B cell (primary cell): ENCODE results near the gene PKP2. TPM values are rescaled to one million over a fixed set of nuclear protein-coding genes. Genes with fewer than 3 reads are reported as not detected.
A peak's percentile ranks its signal among the peaks of the same experiment; 100 is the strongest.

Source experiments
- ATAC-seq: fragments of 200-7000 bp; cut with Tn5 transposase; one replicate; pipeline ENCODE4 v1.10.0; 2021; ENCODE audit warnings: low read depth, mild to moderate bottlenecking, moderate number of reproducible peaks, moderate library complexity
- CTCF ChIA-PET: fragments of 350-600 bp; sonication (Branson Sonifier 250); formaldehyde crosslinking; loops from one replicate; lab custom pipeline; 2021; ENCODE audit warnings: antibody characterized with exemption, inconsistent platforms; lab: Charles Lee
- POLR2A ChIA-PET: fragments of 350-600 bp; sonication (Branson Sonifier 250); formaldehyde crosslinking; loops from one replicate; lab custom pipeline; 2021; ENCODE audit warnings: antibody characterized with exemption; lab: Charles Lee
- DNase-seq: peaks from one replicate; pipeline ENCODE4 v3.0.0; 2013
- H2AFZ ChIP-seq: 2 replicates; pipeline ENCODE4 v1.6.1; 2012; ENCODE audit warnings: mild to moderate bottlenecking, low read depth, low read length; ENCODE audit not compliant: insufficient read depth, poor library complexity, severe bottlenecking
- H3K27ac ChIP-seq, 2 donors: 1 replicate in 1 of 2; 2 replicates in 1 of 2; pipeline ENCODE4 v1.5.1; 2012 to 2013; ENCODE audit warnings: low read length in 2 of 2, mild to moderate bottlenecking in 2 of 2, moderate library complexity in 1 of 2
- H3K27me3 ChIP-seq, 4 experiments: fragments of 200-600 bp in 1 of 4; sonication (generic) in 1 of 4; replicated peaks in 1 of 4; 1 replicate in 2 of 4; 2 replicates in 2 of 4; pipeline versions ENCODE4 v1.6.1 to v1.7.0; 2013 to 2016; ENCODE audit warnings: low read length in 3 of 4, mild to moderate bottlenecking in 2 of 4, mixed read lengths in 1 of 4, moderate library complexity in 1 of 4; ENCODE audit not compliant: insufficient read depth in 4 of 4, control insufficient read depth in 3 of 4; ENCODE audit errors: control extremely low read depth in 1 of 4
- H3K36me3 ChIP-seq, 2 experiments: replicated peaks in 1 of 2; 1 replicate in 1 of 2; 2 replicates in 1 of 2; pipeline versions ENCODE4 v1.6.1 to v1.7.1; 2013; ENCODE audit warnings: low read length in 1 of 2; ENCODE audit not compliant: insufficient read depth in 2 of 2, control insufficient read depth in 1 of 2; ENCODE audit errors: control extremely low read depth in 1 of 2, extremely low read depth in 1 of 2
- H3K4me1 ChIP-seq, 2 donors: fragments of 200-600 bp in 1 of 2; sonication (generic) in 1 of 2; 1 replicate in 1 of 2; 2 replicates in 1 of 2; pipeline versions ENCODE4 v1.5.1 to v1.6.1; 2013 to 2017; ENCODE audit warnings: low read length in 2 of 2; ENCODE audit not compliant: control insufficient read depth in 2 of 2, insufficient read depth in 2 of 2
- H3K4me2 ChIP-seq: replicated peaks from 2 replicates; pipeline ENCODE3; 2012; ENCODE audit warnings: mild to moderate bottlenecking, low read depth, low read length; ENCODE audit not compliant: poor library complexity, severe bottlenecking
- H3K4me3 ChIP-seq, 5 experiments: fragments of 200-600 bp in 1 of 5; sonication (generic) in 1 of 5; 1 replicate in 3 of 5; 2 replicates in 2 of 5; pipeline versions ENCODE4 v1.5.1 to v1.7.0; 2011 to 2016; ENCODE audit warnings: low read length in 4 of 5, mild to moderate bottlenecking in 4 of 5, low read depth in 2 of 5, control low read depth in 1 of 5, moderate library complexity in 1 of 5; ENCODE audit not compliant: insufficient read depth in 1 of 5; ENCODE audit errors: control extremely low read depth in 1 of 5, extremely low read depth in 1 of 5
- H3K79me2 ChIP-seq: fragments of 200-600 bp; sonication (generic); one replicate; pipeline ENCODE4 v1.6.0; 2016; ENCODE audit warnings: low read length; ENCODE audit not compliant: control insufficient read depth, insufficient read depth
- H3K9ac ChIP-seq: fragments of 200-600 bp; sonication (generic); 2 replicates; pipeline ENCODE4 v1.6.1; 2017; ENCODE audit warnings: mild to moderate bottlenecking, low read length, moderate library complexity
- H3K9me3 ChIP-seq, 3 donors: one replicate each; pipeline versions ENCODE4 v1.6.1 to v1.7.1; 2013; ENCODE audit warnings: low read length in 2 of 3; ENCODE audit not compliant: control insufficient read depth in 2 of 3, insufficient read depth in 1 of 3; ENCODE audit errors: control extremely low read depth in 1 of 3
- H4K20me1 ChIP-seq: 2 replicates; pipeline ENCODE4 v1.6.0; 2012; ENCODE audit warnings: mild to moderate bottlenecking, low read length; ENCODE audit not compliant: insufficient read depth, control insufficient read depth, poor library complexity, severe bottlenecking
- H3K27ac Mint-ChIP-seq: one replicate; pipeline ENCODE4 v1.8.0; 2021; ENCODE audit warnings: mixed read lengths
- H3K27me3 Mint-ChIP-seq: one replicate; pipeline ENCODE4 v1.8.0; 2021; ENCODE audit warnings: mixed read lengths
- H3K4me1 Mint-ChIP-seq: one replicate; pipeline ENCODE4 v1.8.0; 2021; ENCODE audit warnings: mixed read lengths
- H3K4me3 Mint-ChIP-seq: one replicate; pipeline ENCODE4 v1.8.0; 2021; ENCODE audit warnings: mixed read lengths
- H3K9me3 Mint-ChIP-seq: one replicate; pipeline ENCODE4 v1.8.0; 2022; ENCODE audit warnings: mixed read lengths; ENCODE audit not compliant: insufficient read depth
- CTCF ChIP-seq: fragments of 200-600 bp; IDR thresholded peaks from one replicate; pipeline ENCODE4 v1.8.0; 2022; ENCODE audit warnings: antibody characterized with exemption, mild to moderate bottlenecking
- EZH2 ChIP-seq: IDR thresholded peaks from 2 replicates; pipeline ENCODE4 v1.6.1; 2012; ENCODE audit warnings: borderline replicate concordance, low read depth, mild to moderate bottlenecking, moderate library complexity, low read length; ENCODE audit not compliant: insufficient read depth, poor library complexity, severe bottlenecking
- WGBS: methylation state at CpG from one replicate; pipeline ENCODE4 v1.1.5; 2013; ENCODE audit warnings: missing lambda C conversion rate; ENCODE audit not compliant: insufficient coverage; 5-methylcytosine and 5-hydroxymethylcytosine counted together
- intact Hi-C: fragments of 100-400 bp; cut with micrococcal nuclease; formaldehyde crosslinking; loops from one replicate; pipeline ENCODE4 v1.10.0; 2022
- polyA plus RNA-seq: library from polyadenylated mRNA; depleted of rRNA; stranded (reverse); fragments of >200 nt; gene quantifications from 2 replicates; pipeline ENCODE4 v1.2.3, GENCODE V29; 2012
- total RNA-seq, 2 donors: library from RNA; stranded (reverse); fragments of 120-200 nt in 1 of 2; gene quantifications; 1 replicate in 1 of 2; 2 replicates in 1 of 2; pipeline versions ENCODE4 v1.2.3 to v1.2.4, GENCODE V29; 2013 to 2022

The PKP2 gene
- total and polyA plus RNA-seq, 2 donors (not counting 1 experiment from before 2014, with no cell fraction given), result not detected

DNA sequence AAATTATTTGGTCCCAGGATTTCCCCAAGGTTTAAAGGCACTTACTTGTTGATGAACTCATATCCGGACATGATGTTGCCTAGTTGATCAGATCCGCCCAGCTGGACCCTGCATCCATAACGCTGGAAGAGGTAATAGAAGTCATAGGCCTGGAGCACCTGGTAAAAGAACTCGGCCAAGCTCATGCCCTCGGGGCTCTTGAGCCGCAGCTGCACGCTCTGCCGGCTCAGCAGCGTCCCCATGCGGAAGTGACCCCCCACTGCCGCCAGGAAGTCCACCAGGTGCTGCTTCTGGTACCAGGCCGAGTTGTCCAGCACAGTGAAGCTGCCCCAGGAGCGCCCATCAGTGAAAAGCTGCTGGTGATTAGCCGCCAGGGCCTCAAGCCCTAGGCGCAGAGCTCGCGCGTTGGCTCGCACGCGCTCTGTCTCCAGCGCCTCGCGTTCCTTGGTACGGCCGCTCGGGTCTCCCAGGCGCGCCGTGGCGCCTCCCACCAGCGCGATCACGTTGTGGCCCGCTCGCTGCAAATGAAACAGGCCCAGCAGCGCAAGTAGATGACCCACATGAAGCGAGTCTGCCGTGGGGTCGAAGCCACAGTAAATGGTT, 141.4 kb downstream of the PKP2 start:
- peak overlapping the region; percentile 83 for H3K4me2 ChIP-seq
- H3K4me3 ChIP-seq, result peak overlapping the region; percentile 78 to 97 (median 91)
- H3K27ac ChIP-seq, result peak overlapping the region; percentile 64 to 65
- Mint-ChIP-seq H3K4me1 (peaks cover 19% of the 10 kb centered on the region), H3K9me3 (no peaks in the 10 kb centered on the region), H3K4me3 (peak overlapping the region; percentile 93), H3K27ac (peak overlapping the region; percentile 89), H3K27me3 (no peaks in the 10 kb centered on the region)
- ChIA-PET POLR2A (interaction anchor here (0.8 to 1.9 kb wide), 4 partner anchors 76 to 1267 kb away, joined by 3 to 12 read pairs (median 4); partner anchors contain the start of genes ALG10 and DNM1L), CTCF (interaction anchor here (0.6 to 5.8 kb wide), 33 partner anchors 9 to 1504 kb away, joined by 3 to 84 read pairs (median 4); partner anchors contain the start of genes ALG10 and ETFBKMT)
- H3K9me3 ChIP-seq, result no peaks in the 10 kb centered on the region
- H3K27me3 ChIP-seq, result no peaks in the 10 kb centered on the region
- H3K9ac ChIP-seq, result peak overlapping the region; percentile 87
- H4K20me1 ChIP-seq, result no peaks in the 10 kb centered on the region
- ATAC-seq, result peak; percentile 61
- peaks cover 17% of the 10 kb centered on the region for H3K79me2 ChIP-seq
- intact Hi-C loops, result loop anchor here (1.0 to 10.0 kb wide), 7 partner anchors 76 to 2000 kb away; partner anchors contain the start of genes CAPRIN2, DNM1L and ETFBKMT
- TF ChIP-seq EZH2 (no peak), CTCF (peak; percentile 68)
- H2AFZ ChIP-seq, result peak overlapping the region; percentile 91
- peaks cover 12 to 15% of the 10 kb centered on the region in 2 donors for H3K4me1 ChIP-seq
- under 1% methylated on average over 40 of the region's 40 CpGs for WGBS
- DNase-seq, result peak; percentile 81
- peaks cover 0 to 27% of the 10 kb centered on the region in 2 experiments for H3K36me3 ChIP-seq

GRCh38 chr12:32754111-32754510, 142.5 kb downstream of the PKP2 start:
- peak overlapping the region; percentile 83 for H3K4me2 ChIP-seq
- H3K4me1 Mint-ChIP-seq, result peaks cover 19% of the 10 kb centered on the region
- no peaks in the 10 kb centered on the region for H3K9me3 Mint-ChIP-seq
- H3K27me3 ChIP-seq, result no peaks in the 10 kb centered on the region
- WGBS, result no CpG with 5 or more reads among the region's 2 CpGs
- POLR2A ChIA-PET, result no interaction called here
- peak overlapping the region; percentile 93 for H3K4me3 Mint-ChIP-seq
- H2AFZ ChIP-seq, result peak overlapping the region; percentile 91
- H3K4me1 ChIP-seq, result peaks cover 12 to 15% of the 10 kb centered on the region in 2 donors
- CTCF ChIA-PET, result interaction anchor here (0.7 to 5.8 kb wide), 13 partner anchors 9 to 1903 kb away, joined by 3 to 84 read pairs (median 7); partner anchors contain the start of gene ALG10
- peak overlapping the region; percentile 87 for H3K9ac ChIP-seq
- intact Hi-C loops, result loop anchor here (2.0 to 10.0 kb wide), 2 partner anchors 851 to 1999 kb away; partner anchors contain the start of gene CAPRIN2
- no peaks in the 10 kb centered on the region for H4K20me1 ChIP-seq
- peak overlapping the region; percentile 5 to 65 for H3K27ac ChIP-seq
- TF ChIP-seq EZH2 (no peak), CTCF (no peak)
- no peaks in the 10 kb centered on the region for H3K9me3 ChIP-seq
- H3K4me3 ChIP-seq, result peak overlapping the region in 1 of 5 experiments; percentile 3
- ATAC-seq, result no peak
- peaks cover 17% of the 10 kb centered on the region for H3K79me2 ChIP-seq
- H3K27ac Mint-ChIP-seq, result peak overlapping the region; percentile 84
- no peaks in the 10 kb centered on the region for H3K27me3 Mint-ChIP-seq
- H3K36me3 ChIP-seq, result peaks cover 4 to 34% of the 10 kb centered on the region in 2 experiments
- no peak for DNase-seq
